NCI-H2196 treated with DMSO at 0.1 percent for 48 hours (cell line): Measurements from ENCODE around the gene CEP164.

Experiments used
- DNase-seq: peaks from one replicate; lab custom pipeline; 2025; ENCODE audit not compliant: unreplicated experiment; lab: John Stamatoyannopoulos, UW

Gene CEP164

DNA sequence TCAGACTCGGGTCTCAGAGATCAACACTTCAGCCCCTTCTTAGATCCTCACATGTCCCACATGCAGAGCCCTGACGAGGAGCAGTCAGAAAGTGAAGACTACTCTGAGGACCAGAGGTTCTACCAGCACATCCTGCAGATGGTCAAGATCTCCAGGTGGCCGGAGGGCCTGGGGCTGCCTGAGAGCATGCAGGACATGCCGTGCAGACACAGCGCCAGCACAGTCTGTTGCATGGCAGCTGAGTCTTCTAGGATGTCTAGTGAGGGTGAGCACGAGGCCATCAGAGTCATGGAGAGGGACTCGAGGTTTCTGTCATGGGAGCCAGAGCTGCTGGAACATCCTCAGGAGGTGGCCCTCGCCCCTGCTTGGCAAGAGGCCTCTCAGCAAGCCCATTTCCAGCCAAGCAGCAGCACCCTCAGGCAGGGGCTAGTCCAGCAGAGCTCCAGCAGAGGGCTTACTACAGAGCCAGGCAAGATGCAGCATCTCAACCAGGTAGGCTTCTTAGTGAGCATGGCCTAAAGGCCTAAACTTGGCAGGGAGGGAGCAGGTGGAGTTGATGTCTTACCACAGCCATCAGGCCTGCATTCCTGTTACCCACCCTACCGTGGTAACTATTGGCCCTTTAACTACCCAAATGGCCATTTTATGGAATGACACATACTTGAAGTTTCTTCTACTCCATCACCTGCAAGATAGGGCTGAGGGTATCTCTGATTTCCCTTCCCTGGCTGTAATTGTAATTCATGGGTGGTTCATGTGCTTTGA, 28.7 kb downstream of the CEP164 start:
- DNase-seq, result no peak

GRCh38 chr11:117361432-117361831, 33.8 kb downstream of the CEP164 start:
- no peak for DNase-seq

- DNase-seq, result no peak
These were observed 38.6 kb downstream of the CEP164 start for GRCh38 chr11:117366248-117366647.

GRCh38 chr11:117366875-117367274, 39.2 kb downstream of the CEP164 start:
- no peak for DNase-seq

GRCh38 chr11:117369534-117369933, 41.9 kb downstream of the CEP164 start:
- no peak for DNase-seq

GRCh38 chr11:117371453-117371852, 43.8 kb downstream of the CEP164 start:
- no peak for DNase-seq

GRCh38 chr11:117374316-117375055, 46.8 kb downstream of the CEP164 start:
- DNase-seq, result no peak

DNA sequence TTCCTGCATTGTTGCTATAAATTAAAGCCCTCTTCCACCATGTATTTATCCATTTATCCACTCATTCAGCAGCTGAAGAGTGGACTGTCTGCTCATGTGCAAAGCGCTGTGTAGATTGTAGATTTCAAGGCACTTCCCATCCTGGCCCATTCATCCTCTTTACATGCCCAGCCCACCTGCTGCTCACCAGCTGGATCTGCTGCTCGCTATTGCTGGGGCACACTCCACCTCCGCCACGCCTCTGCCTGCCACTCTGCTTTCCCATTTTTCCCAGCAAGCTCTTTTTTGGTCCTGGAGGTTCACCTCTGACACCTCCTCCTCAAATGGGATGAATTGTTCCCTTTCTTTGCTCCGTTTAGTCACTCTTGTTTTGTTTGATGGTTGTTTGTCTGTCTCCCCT, 48.3 kb downstream of the CEP164 start:
- no peak for DNase-seq

- no peak for DNase-seq
These were observed 48.9 kb downstream of the CEP164 start for GRCh38 chr11:117376517-117376916.

DNA sequence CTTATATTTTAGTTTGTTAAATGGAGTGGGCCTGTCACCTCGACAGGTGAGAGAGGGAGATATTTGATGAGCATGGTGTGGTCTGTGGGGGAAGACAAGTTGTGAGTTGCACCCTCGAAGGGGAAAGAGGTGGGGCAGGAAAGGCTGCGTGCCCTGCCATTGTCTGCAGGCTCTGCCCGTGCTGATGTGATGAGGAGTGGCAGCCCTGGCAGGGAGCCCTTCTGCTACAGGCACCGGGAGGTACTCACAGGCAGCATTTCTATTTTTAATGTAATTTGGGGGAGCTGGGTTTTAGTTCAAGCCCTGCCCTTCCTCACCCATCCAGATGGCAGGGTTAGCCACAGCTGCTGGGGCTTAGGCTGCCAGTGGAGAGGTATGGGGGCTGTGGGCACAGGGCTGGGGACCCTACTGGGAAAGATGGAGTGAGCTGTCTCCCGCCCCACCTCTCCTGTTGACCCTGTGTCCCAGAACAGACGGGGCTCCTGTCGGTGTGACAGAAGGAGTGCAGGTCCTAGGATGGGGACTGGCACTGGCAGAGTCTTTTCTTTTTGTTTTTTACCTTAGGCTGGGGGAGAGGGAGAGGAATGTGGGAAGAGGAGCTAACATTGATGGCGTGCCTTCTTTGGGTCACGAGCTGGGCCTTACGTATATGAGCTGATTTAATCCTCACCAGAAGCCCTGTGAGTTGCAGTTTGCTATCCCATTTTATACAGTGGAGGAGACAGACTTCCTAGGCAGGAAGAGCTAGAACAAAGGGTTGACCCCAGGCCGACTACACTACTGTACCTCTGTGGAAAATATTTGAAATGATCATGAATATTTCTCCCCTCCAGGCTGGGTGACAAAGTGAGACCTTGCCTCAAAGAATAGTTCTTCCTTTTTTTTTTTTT, 51.6 kb downstream of the CEP164 start:
- no peak for DNase-seq

DNA sequence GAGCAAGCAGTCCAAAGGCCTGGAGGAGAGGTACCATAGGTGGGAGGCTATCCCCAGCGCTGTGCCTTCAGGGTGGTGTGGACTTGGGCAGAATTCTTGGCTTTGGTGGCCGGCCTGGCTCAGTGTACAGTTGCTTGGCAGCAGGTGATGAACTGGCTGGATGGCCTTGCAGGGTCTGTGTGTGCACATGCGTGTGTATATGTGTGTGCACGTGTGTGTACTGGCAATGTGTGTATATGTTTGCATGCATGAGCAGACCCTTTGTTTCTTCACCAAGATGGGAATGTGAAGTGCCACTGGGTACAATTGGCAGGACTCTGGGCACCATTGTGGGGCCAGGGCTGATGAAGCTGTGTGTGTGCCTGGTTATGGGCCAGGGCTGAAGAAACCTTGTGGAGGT, 53.0 kb downstream of the CEP164 start:
- no peak for DNase-seq

GRCh38 chr11:117381481-117382387, 54.1 kb downstream of the CEP164 start:
- DNase-seq, result no peak

DNA sequence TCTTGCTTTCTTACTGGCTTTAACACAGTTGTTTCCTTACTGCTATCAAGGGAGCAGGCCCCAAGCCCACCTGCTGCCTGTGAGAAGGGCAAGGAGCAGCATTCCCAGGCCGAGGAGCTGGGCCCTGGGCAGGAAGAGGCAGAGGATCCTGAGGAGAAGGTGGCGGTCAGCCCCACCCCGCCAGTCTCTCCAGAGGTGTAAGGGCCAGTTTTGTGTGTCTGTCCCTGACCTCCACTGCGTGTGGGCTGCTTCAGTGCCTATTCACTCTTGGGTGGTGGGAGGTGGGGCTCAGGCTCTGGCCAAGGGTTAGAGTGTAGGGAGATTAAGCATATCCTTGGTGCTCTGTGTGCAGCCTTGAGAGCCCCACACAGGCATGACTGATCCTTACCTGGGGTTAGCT, 55.1 kb downstream of the CEP164 start:
- no peak for DNase-seq

GRCh38 chr11:117384045-117384444, 56.4 kb downstream of the CEP164 start:
- no peak for DNase-seq

- DNase-seq, result no peak
These were observed 57.8 kb downstream of the CEP164 start for GRCh38 chr11:117385471-117385870.

GRCh38 chr11:117385906-117386305, 58.3 kb downstream of the CEP164 start:
- DNase-seq, result no peak

- DNase-seq, result no peak
These were observed 60.5 kb downstream of the CEP164 start for GRCh38 chr11:117387992-117388755.

DNA sequence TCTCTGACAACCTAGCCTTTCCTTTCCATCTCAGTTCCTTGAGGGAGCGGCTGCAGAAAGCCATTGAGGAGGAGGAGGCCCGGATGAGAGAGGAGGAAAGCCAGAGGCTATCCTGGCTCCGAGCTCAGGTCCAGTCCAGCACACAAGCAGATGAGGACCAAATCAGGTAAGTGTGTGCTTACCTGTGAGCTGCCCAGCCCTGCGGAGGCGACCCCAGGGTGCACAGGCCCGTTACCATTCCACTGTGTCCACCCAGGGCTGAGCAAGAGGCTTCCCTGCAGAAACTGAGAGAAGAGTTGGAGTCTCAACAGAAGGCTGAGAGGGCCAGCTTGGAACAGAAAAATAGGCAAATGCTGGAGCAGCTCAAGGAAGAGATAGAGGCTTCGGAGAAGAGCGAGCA, 63.1 kb downstream of the CEP164 start:
- no peak for DNase-seq

GRCh38 chr11:117391181-117391580, 63.5 kb downstream of the CEP164 start:
- no peak for DNase-seq
